ENCODE data around the gene WASHC4.

- TF ChIP-seq CTCF (IDR thresholded peaks at IDR 0.05; ENCODE audit: extremely low read depth in 1 of 2, insufficient read depth in 1 of 2, low read depth in 1 of 2, low read length in 2 of 2) (no peak), EZH2 (IDR thresholded peaks at IDR 0.05; ENCODE audit: borderline replicate concordance, low read depth, low read length, severe bottlenecking) (no peak), MYC (IDR thresholded peaks at IDR 0.05; ENCODE audit: low read depth, low read length) (no peak), JUN (IDR thresholded peaks at IDR 0.05; ENCODE audit: borderline replicate concordance, insufficient read depth, insufficient read length, low read depth) (no peak), MAX (IDR thresholded peaks at IDR 0.05; ENCODE audit: insufficient read depth, insufficient read length) (no peak), POLR2AphosphoS5 (IDR thresholded peaks at IDR 0.05; ENCODE audit: insufficient read depth, low read depth, low read length) (no peak), POLR2A (IDR thresholded peaks at IDR 0.05; ENCODE audit: low read depth, low read length) (no peak), FOS (IDR thresholded peaks at IDR 0.05; ENCODE audit: borderline replicate concordance, insufficient read depth, low read length) (no peak), GATA2 (IDR thresholded peaks at IDR 0.05; ENCODE audit: insufficient read depth, insufficient read length, low read depth, low read length) (no peak)
Measured at GRCh38 chr12:105060715-105061378, 46.7 kb upstream of the WASHC4 start.
